ACHN (cell line): ENCODE data around the gene YLPM1.

Experiments
- DNase-seq: peaks from one replicate; pipeline ENCODE4 v3.0.0-alpha.2; 2015
- in situ Hi-C: cut with HindIII; loops from 2 replicates; pipeline ENCODE4 v1.10.0; 2017; ENCODE audit warnings: low sequenced_read_pairs, low pct_ligation_motif_present, low pct_unique_long_range_greater_than_20kb

Gene YLPM1

GRCh38 chr14:74835645-74836250, 72.6 kb downstream of the YLPM1 start:
- no peak for DNase-seq
- in situ Hi-C loops = no loop called here

DNA sequence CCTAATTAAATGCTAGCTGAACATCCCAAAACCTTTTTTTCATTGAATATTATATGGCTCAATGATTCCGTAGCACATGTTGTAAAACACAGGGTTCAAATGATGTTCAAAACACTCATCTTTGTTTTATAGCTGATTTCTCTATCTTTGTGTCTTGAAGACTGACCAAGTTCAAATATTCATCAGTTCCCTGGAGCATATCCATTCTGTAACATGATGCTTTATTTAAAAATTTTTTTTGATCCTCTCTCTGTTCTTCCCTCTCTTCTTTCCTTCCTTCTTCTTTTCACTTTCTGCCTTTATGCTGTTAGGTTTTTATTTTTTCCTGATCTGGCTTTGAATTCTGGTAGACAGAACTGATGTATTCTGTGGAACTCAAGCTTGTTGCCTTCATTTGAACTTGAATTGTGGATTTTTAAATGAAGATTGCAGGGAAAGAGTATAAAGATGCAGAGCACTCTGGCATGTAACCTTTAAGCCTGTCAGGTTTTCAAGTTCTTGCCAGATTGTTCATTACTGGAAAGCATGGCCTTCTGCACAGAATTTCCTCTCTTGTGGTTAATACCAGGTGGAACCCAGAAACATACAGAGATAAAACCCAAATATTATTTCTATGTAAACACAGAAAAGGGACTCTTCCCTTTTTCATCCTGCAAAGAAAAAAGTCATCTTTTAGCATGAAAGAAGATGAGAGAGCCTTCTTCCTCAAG, 73.3 kb downstream of the YLPM1 start:
- no peak for DNase-seq
- in situ Hi-C loops = no loop called here

DNA sequence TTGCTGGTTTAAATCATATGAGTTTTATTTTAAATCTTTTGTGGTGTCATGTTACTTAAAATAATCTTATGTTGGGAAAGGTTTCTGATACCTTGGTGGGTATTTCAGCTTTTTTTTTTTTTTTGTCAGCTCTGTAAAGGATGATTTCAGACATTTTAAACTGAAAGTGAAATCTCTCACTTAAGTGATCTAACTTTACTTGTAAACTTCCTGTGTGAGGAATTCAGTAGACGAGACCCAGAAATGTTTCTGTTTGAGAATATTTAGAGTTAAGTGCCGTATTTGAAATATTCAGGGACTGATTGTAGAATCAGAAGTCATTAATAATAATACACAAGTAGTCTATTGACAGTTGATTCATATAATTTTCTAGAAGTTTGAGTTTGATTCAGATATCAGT, 75.0 kb downstream of the YLPM1 start:
- in situ Hi-C loops = no loop called here
- DNase-seq = peak; percentile 25

DNA sequence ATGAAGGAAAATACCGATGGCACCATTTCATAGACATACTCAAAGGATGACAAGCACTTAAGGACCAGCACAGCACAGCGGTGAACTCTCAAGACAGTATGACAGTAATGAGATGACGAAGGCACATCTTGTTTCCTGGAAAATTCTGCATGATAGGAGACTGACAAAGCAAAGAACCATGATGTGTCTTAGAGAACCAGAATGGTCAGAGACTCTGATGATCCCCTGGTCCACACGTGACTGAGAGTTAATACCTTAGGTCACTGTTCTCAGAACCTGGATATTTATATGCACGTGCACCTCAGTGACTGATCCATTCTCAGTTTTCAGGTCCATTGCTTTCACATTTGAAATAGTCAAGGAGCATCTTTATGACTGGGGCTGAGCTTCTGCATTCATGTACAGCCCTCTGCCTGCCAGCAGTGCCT, 77.5 kb downstream of the YLPM1 start:
- no peak for DNase-seq
- in situ Hi-C loops = no loop called here

DNA sequence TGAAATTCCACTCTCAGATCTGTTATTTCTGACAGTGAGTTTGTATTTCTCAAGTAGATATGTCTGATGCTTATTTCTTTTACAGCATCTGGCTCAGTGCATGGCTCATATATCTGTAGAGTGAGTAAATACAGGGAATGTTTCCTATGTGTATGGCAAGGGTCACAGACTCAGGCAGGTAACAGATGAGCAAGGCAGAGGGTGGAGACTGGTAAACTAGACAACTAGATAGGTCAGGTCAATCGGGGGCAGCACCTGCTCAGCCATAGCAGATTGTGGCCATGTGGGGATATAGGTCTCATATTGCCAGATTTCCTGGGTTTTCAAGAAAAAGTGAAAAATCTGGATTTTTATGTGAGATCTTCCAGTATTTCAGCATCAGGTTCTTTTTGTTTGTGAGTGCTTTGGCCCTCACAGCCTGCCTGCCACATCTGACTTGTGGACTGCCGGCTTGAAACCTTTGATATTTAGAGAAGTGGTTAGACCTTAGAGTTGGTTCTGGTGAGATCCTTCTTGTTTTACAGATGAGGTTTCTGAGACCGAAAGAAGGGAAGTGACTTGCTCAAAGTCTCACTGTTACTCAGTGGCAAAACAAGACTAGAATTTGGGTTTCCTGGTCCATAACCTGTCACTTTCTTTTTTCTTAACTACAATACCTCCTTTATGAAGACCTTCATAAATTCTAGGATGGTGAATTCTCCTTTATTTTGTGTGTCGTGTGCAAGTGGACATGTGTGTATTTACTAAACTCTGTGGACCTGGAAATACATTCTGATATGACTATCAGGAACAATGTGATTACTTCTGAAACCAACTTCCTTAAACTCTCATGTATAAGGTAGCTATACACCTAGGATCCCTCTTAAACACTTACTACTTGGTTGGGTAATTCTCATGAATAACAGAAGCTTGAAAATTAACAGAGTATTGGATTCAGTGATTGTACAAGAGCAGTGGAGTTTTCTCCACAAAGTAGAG, 78.4 kb downstream of the YLPM1 start:
- in situ Hi-C loops = no loop called here
- no peak for DNase-seq

DNA sequence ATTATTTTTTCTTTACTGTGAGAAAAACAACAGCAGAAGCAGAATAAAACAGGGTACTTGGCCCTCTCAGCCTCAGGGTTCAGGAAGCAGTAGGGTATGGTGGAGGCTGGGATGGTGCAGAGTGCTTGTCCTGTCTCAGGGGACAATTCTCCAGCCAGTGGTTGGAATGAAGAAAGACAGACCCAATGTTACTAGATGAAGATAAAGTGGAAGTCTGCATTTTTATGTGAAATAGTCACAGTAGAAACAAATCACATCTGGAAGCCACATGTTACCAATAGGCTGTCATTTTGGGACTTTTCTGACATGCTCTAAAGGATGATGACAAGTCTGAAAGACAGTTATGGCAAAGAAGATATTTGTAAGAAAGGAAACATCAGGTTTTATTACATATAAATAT, 80.5 kb downstream of the YLPM1 start:
- no peak for DNase-seq
- in situ Hi-C loops = no loop called here

DNA sequence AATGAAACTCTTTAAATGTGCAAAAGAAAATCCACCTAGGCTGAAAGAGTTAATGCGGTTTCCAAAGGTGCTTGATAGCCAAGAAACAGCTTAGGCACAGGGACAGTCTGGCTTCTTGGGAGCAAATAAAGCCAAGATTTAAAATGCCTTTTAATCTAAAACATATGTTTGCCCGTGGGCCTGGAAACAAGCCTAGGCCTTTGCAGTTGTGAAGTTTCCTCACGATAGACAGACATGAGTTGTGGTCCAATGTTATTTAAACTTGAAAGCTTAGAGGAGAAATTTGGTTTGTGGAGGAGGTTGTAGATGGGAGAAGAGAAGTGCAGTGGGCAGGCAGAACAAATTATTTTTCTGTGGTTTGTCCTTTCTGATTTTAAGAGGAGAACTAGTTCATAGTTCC, 83.1 kb downstream of the YLPM1 start:
- in situ Hi-C loops = no loop called here
- DNase-seq = no peak

- peak; percentile 9 for DNase-seq
- in situ Hi-C loops = no loop called here
Observed at GRCh38 chr14:74846968-74847665, 84.0 kb downstream of the YLPM1 start.

- no peak for DNase-seq
- in situ Hi-C loops = no loop called here
Observed at GRCh38 chr14:74848768-74849167, 85.7 kb downstream of the YLPM1 start.

GRCh38 chr14:74852922-74853530, 89.9 kb downstream of the YLPM1 start:
- in situ Hi-C loops = no loop called here

DNA sequence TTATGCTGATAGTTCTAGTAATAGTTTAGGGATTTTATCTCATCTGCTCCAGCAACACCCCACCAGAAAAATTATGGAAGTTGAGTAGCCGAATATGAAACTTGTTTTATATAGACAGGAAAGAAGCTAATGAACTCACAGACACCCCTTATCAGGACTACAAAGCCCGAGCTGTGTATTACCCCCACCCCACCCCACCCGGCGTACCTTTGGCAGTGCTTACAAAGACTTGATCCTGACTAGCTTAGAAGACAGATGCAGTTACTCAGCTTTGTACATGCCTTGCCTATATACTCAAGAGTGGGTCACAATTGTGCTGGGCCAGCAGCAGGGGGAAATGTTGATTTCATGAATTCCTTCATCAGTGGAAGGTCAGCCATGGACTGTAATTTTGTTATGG, 90.5 kb downstream of the YLPM1 start:
- no peak for DNase-seq
- in situ Hi-C loops = no loop called here

More at GRCh38 chr14:74852922-74853530, 89.9 kb downstream of the YLPM1 start:
- DNase-seq = no peak

DNA sequence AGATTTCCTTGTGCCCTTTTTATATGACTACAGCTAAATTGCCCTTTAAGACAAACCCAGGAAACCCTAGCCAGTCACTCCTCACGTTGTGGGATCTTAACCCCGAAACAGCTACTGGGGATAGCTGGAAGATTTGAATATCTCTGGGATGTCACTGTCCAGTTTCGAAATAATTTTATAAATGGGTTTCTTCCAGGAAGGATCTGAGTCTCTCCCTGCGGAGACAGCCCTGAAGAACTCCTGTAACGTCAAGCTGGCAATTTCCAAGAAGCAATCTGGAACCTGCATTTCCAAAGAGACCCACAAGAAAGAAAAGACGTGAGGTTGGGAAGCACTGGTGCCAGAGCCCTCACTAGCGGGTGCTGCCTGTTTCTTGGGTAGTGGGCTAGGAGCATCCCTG, 91.9 kb downstream of the YLPM1 start:
- no peak for DNase-seq
- in situ Hi-C loops = no loop called here

GRCh38 chr14:74855945-74856344, 92.8 kb downstream of the YLPM1 start:
- no peak for DNase-seq
- in situ Hi-C loops = no loop called here

- no peak for DNase-seq
- in situ Hi-C loops = no loop called here
Observed at GRCh38 chr14:74856366-74856765, 93.2 kb downstream of the YLPM1 start.

GRCh38 chr14:74858022-74858421, 94.9 kb downstream of the YLPM1 start:
- in situ Hi-C loops = no loop called here
- no peak for DNase-seq

GRCh38 chr14:74859757-74860552, 96.8 kb downstream of the YLPM1 start:
- DNase-seq = no peak
- in situ Hi-C loops = no loop called here

GRCh38 chr14:74860899-74861733, 98.0 kb downstream of the YLPM1 start:
- in situ Hi-C loops = no loop called here
- DNase-seq = peak; percentile 77
